BJ (cell line): Measurements from ENCODE around the gene ZBTB24. TPM values are rescaled to one million over a fixed set of nuclear protein-coding genes. Genes with fewer than 3 reads are reported as not detected.

ENCODE experiments used
- CTCF ChIA-PET: fragments of 350-600 bp; formaldehyde crosslinking; extraction: SDS; loops from one replicate; lab custom pipeline; 2021; ENCODE audit warnings: antibody characterized with exemption, inconsistent platforms; lab: Yijun Ruan, JAX
- POLR2A ChIA-PET: fragments of 300-600 bp; sonication (Branson Sonifier 250); formaldehyde crosslinking; extraction: SDS; loops from one replicate; lab custom pipeline; 2021; ENCODE audit warnings: antibody characterized with exemption; lab: Charles Lee
- DNase-seq: peaks from one replicate; pipeline ENCODE4 v3.0.0-alpha.2; 2011; ENCODE audit warnings: low read depth
- H3K27me3 ChIP-seq: 2 replicates; pipeline ENCODE4 v1.6.0; 2011; ENCODE audit warnings: low read length; ENCODE audit not compliant: control insufficient read depth, insufficient read depth
- H3K36me3 ChIP-seq: 2 replicates; pipeline ENCODE4 v1.5.1; 2011; ENCODE audit warnings: low read length; ENCODE audit not compliant: control insufficient read depth, insufficient read depth
- H3K4me3 ChIP-seq: 2 replicates; pipeline ENCODE4 v1.5.1; 2011; ENCODE audit warnings: low read depth, mild to moderate bottlenecking, control low read depth, low read length
- polyA plus RNA-seq: library from polyadenylated mRNA; depleted of rRNA; stranded (reverse); fragments of >200 nt; gene quantifications from 2 replicates; pipeline ENCODE4 v1.2.3, GENCODE V29; 2011
- TF ChIP-seq, protein P1 (sequence below): IDR thresholded peaks from 2 replicates; pipeline ENCODE4 v1.5.1; 2011; ENCODE audit warnings: low read depth, mild to moderate bottlenecking, control low read depth, inconsistent platforms, low read length, moderate library complexity; ENCODE audit not compliant: insufficient read depth

The ZBTB24 gene
- polyA plus RNA-seq, 1 experiment: 3.0 TPM

DNA sequence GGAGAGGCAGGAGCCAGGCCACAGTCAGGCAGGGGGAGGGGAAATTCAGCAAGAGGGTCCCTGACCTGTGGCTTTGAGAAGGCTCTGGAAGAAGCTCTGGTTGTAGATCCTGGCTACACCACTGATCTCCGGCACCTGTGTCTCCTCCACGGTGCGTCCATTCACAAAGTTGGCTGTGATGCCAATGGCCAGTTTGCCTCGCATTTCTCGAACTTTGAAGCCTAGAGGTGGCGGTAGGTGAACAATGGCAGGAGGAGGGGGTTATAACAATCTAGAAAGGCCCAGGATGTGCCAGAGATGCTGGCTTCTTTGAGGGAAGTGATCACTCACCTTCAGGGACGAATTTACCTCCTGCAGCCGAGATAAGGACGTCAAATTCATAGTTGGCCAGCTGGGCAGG lies 30.8 kb downstream of the ZBTB24 start:
- Histone ChIP-seq H3K27me3 (no peaks in the 10 kb centered on the region), H3K36me3 (peaks cover 26% of the 10 kb centered on the region), H3K4me3 (no peak overlapping the region)
- DNase-seq: no peak
- POLR2A ChIA-PET: no interaction called here
- TF ChIP-seq, protein P1, sequence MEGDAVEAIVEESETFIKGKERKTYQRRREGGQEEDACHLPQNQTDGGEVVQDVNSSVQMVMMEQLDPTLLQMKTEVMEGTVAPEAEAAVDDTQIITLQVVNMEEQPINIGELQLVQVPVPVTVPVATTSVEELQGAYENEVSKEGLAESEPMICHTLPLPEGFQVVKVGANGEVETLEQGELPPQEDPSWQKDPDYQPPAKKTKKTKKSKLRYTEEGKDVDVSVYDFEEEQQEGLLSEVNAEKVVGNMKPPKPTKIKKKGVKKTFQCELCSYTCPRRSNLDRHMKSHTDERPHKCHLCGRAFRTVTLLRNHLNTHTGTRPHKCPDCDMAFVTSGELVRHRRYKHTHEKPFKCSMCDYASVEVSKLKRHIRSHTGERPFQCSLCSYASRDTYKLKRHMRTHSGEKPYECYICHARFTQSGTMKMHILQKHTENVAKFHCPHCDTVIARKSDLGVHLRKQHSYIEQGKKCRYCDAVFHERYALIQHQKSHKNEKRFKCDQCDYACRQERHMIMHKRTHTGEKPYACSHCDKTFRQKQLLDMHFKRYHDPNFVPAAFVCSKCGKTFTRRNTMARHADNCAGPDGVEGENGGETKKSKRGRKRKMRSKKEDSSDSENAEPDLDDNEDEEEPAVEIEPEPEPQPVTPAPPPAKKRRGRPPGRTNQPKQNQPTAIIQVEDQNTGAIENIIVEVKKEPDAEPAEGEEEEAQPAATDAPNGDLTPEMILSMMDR: no peak
- CTCF ChIA-PET: interaction anchor here (0.6 kb wide), 1 partner anchor 586 kb away, joined by 3 read pairs; no protein-coding TSS in a partner anchor

DNA sequence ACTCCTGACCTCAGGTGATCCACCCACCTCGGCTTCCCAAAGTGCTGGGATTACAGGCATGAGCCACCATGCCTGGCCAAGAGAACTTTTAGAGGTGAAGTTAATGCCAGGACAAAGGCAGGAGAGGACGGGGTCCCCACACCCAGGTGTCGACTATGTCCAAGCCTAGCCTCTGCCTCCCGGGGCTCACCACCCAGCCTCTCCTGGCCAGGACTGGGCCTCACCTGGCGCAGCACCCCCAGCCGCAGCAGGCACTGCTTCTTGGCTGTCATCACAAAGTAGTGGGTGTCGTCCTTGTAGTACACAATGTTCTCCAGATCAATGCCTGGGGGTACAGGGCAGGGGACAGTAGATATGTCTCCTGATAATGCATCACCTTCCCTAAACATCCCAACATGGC lies 31.6 kb downstream of the ZBTB24 start:
- no peak for DNase-seq
- CTCF ChIA-PET: interaction anchor here (0.6 kb wide), 1 partner anchor 587 kb away, joined by 3 read pairs; no protein-coding TSS in a partner anchor
- peaks cover 26% of the 10 kb centered on the region for H3K36me3 ChIP-seq
- no peaks in the 10 kb centered on the region for H3K27me3 ChIP-seq
- no peak overlapping the region for H3K4me3 ChIP-seq
- POLR2A ChIA-PET: no interaction called here
- TF ChIP-seq, protein P1: no peak

DNA sequence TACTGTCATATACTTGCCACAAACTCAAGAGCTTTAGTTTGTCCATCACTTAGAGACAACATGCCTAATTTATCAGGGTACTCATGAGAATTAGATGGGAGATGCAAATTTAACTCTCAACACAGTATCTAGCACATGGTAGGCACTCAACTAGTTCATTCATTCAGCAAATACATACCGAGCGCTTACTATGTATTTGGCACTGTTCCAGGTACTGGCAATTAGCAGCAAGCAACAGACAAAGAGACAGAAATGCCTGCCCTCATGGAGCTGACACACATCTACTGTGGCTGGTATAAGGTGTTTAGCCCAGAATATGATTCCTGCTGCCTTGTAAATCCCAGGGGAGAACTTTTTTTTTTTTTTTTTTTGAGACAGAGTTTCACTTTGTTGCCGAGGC lies 32.2 kb downstream of the ZBTB24 start:
- H3K27me3 ChIP-seq: no peaks in the 10 kb centered on the region
- no peak overlapping the region for H3K4me3 ChIP-seq
- CTCF ChIA-PET: no interaction called here
- DNase-seq: no peak
- POLR2A ChIA-PET: no interaction called here
- peaks cover 28% of the 10 kb centered on the region for H3K36me3 ChIP-seq
- TF ChIP-seq, protein P1: no peak

DNA sequence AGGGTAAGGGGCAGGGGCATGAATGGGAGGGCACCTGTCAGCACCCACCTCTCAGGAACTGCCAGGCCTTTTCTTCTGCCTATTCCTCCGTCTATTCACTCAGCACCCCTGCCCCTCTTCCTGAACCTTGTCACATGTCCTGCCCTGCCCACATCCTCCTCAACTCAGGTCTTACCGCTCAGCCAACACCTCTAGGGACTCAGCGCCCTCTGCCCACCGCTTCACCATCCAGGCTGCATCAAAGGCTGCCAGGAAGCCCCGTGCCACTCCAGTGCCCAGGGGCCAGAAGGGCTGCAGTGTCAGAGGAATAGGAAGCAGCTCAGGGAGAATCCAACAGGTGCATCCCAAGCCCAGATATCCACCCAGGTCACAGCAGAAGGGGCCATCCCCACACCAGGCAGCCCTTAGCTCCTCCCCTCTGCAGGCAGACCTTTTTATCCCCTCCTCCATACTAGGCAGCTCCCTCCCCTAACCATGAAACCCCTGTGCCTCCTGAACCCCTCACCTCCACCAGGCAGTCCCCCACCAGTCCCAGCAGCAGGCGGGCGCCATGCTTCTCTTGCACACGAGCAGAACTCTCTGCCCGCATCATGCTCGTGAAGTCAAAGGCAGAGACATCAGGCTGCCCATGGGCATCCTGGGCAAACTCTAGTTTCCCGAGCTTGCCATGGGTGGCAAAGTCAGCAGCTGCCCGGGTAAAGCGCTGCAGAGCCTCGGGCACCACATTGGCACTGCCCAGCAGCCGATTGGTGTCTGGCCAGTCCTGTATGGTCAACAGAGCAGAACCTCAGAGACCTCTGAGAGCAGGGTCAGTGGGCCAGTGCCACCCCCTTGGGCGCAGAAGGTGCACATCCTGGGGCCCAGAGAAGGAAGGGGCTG lies 33.0 kb downstream of the ZBTB24 start:
- DNase-seq: no peak
- ChIA-PET POLR2A (no interaction called here), CTCF (no interaction called here)
- no peak overlapping the region for H3K4me3 ChIP-seq
- peaks cover 35% of the 10 kb centered on the region for H3K36me3 ChIP-seq
- TF ChIP-seq, protein P1: no peak
- H3K27me3 ChIP-seq: no peaks in the 10 kb centered on the region

DNA sequence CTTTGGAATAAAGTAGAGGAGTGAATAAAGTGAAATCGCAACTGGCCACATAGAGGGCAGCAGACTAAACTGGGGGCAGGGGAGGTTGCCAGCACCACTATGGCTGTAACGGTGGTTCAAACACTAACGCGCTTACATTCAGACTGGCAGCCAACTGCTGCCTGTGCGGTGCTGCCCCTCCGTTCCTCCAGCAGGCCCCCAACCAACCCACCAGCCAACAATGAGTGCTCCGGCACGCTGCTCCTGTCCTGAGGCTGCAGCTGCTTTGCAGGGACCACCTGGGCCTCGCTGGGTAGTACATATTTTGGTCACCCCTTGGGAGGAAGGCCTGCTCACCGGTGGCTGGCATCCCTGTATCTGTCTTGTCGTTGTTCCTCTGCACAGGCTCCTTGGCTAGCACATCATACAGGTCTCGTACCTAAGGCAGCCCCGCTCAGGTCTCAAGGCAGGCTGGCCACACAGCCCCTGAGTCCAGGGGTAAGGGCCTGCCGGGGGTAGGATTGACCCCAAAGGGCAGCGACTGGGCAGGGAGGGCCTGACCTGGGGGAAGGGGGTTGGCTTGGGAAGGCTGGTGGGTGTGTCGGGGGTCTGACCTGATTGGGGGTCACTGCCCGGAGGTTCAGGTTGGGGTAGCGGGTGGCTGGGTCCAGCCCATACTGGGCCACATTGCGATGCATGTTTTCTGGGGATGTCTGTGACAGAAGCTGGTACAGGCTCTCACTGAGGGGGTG lies 33.8 kb downstream of the ZBTB24 start:
- Histone ChIP-seq H3K36me3 (peaks cover 42% of the 10 kb centered on the region), H3K27me3 (no peaks in the 10 kb centered on the region), H3K4me3 (no peak overlapping the region)
- CTCF ChIA-PET: no interaction called here
- TF ChIP-seq, protein P1: no peak
- POLR2A ChIA-PET: no interaction called here
- DNase-seq: no peak
